ENCODE data around the gene DLGAP1. TPM values are rescaled to one million over a fixed set of nuclear protein-coding genes. Genes with fewer than 3 reads are reported as not detected.

The DLGAP1 gene
- total and polyA plus RNA-seq, 7 donors = 0.13 to 2.6 (median 1.3) TPM; not detected in 1

DNA sequence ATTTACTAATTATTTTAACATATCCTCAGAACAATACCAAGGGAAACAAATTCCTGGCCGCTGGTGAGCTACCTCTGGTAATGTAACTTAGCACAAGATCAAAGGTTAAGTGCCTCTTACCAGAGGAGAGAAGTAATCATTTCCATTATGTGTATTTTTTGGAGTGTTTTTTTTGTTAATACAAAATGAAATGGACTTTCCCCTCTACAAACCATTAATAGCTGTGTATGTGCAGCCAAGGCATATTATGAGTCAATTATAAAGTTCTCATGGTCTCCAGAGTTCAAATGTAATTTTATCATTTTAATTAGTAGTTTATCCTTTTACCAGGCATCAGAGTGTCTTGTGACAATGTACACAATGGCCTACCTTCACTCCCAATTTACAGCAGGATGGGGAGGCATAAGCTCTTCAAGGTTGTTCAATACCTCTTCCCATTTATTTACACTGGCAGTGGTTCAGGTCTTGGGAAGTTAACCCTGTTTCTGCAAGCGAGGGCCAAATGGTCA lies 762.9 kb downstream of the DLGAP1 start:
- Histone ChIP-seq H3K9me3 (no peaks in the 10 kb centered on the region), H3K27ac (no peak overlapping the region), H3K36me3 (no peaks in the 10 kb centered on the region), H3K27me3 (no peaks in the 10 kb centered on the region), H3K4me3 (no peak overlapping the region), H3K4me1 (no peaks in the 10 kb centered on the region)
- DNase-seq = no peak
- TF ChIP-seq, protein P1, sequence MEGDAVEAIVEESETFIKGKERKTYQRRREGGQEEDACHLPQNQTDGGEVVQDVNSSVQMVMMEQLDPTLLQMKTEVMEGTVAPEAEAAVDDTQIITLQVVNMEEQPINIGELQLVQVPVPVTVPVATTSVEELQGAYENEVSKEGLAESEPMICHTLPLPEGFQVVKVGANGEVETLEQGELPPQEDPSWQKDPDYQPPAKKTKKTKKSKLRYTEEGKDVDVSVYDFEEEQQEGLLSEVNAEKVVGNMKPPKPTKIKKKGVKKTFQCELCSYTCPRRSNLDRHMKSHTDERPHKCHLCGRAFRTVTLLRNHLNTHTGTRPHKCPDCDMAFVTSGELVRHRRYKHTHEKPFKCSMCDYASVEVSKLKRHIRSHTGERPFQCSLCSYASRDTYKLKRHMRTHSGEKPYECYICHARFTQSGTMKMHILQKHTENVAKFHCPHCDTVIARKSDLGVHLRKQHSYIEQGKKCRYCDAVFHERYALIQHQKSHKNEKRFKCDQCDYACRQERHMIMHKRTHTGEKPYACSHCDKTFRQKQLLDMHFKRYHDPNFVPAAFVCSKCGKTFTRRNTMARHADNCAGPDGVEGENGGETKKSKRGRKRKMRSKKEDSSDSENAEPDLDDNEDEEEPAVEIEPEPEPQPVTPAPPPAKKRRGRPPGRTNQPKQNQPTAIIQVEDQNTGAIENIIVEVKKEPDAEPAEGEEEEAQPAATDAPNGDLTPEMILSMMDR (IDR thresholded peaks at IDR 0.05) = no peak
- no peak for TF ChIP-seq EP300 (IDR thresholded peaks at IDR 0.05)
- TF ChIP-seq POLR2A (IDR thresholded peaks at IDR 0.05) = no peak
- TF ChIP-seq POLR2AphosphoS5 (IDR thresholded peaks at IDR 0.05) = no peak
- WGBS, 2 donors = 29 to 68% methylated on average over 2 of the region's 2 CpGs
- intact Hi-C loops (cut with DNase I) = no loop called here

DNA sequence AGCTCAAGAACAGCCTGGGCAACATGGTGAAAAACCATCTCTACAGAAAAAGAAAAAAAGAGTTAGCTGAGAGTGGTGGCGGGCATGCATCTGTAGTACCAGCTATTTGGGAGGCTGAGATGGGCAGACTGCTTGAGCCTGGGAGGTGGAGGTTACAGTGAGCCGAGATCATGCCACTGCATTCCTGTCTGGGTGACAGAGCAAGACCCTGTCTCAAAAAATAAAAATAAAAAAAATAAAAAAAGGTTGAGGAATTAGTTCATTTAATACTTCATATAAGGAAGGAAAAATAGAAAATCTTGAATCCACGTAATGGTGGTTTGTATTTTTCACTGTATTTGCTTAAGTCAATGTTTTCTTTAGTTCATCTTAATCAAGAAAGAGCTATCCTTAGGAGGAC lies 763.4 kb downstream of the DLGAP1 start:
- Histone ChIP-seq H3K27ac (no peak overlapping the region), H3K4me1 (no peaks in the 10 kb centered on the region), H3K4me3 (no peak overlapping the region), H3K27me3 (no peaks in the 10 kb centered on the region), H3K36me3 (no peaks in the 10 kb centered on the region), H3K9me3 (no peaks in the 10 kb centered on the region)
- DNase-seq = no peak
- WGBS, 2 donors = 84 to 92% methylated on average over 3 of the region's 3 CpGs
- intact Hi-C loops (cut with DNase I) = no loop called here
- TF ChIP-seq, protein P1 (IDR thresholded peaks at IDR 0.05) = no peak
- TF ChIP-seq POLR2A (IDR thresholded peaks at IDR 0.05) = no peak

DNA sequence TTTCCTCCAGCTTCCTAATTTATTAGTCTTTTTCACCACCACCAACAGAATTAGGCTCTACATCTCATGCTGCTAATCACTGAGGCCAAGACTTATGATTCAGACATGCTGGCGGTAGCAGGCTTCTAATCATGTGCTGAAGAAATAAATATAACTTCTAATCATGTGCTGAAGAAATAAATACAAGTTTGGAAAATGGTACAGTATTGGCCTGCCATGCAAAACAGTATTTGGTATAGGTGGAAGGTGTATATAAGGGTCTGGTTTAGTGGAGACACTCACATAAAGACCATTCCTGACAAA lies 764.4 kb downstream of the DLGAP1 start:
- intact Hi-C loops (cut with DNase I) = no loop called here
- WGBS, 2 donors = 87 to 93% methylated on average over 1 of the region's 1 CpG
- TF ChIP-seq POLR2AphosphoS5 (IDR thresholded peaks at IDR 0.05) = no peak
- no peak for TF ChIP-seq EP300 (IDR thresholded peaks at IDR 0.05)
- TF ChIP-seq, protein P1 (IDR thresholded peaks at IDR 0.05) = no peak
- no peak for TF ChIP-seq POLR2A (IDR thresholded peaks at IDR 0.05)

DNA sequence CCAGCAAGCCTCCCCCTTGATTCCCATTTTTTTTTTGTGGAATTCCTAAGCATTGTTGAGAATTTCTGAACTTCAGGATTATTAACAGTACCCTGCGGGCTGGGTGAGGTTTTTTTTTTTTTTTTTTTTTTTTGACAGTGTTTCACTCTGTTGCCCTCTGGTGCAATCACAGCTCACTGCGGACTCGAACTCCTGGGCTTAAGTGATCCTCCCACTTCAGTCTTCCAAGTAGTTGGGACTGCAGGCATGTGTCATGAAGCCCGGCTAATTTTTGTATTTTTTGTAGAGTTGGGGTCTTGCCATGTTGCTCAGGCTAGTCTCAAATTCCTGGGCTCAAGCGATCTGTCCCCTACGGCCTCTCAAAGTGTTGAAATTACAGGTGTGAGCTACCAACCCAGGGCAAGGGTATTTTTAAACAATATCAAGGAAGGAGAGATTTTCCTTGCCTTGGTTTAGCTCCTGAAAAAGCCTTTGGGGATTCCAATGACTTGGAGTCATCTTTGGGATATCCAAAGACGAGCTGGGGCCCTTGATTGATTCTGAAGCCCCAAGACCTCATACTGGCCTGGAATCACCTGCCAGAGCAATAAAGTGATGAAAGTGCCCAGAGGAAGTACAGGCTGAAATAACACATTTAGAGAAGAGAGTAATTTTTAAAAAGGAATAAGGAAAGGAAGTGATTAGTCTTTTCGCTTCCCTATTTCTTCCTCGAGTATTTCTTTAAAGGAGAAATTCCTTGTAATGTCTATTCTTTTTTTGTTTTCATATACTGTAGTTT lies 764.9 kb downstream of the DLGAP1 start:
- Histone ChIP-seq H3K4me3 (no peak overlapping the region), H3K9me3 (no peaks in the 10 kb centered on the region), H3K4me1 (no peaks in the 10 kb centered on the region), H3K36me3 (no peaks in the 10 kb centered on the region), H3K27me3 (no peaks in the 10 kb centered on the region), H3K27ac (no peak overlapping the region)
- no peak for DNase-seq
- WGBS, 2 donors = 83% methylated on average over 9 of the region's 9 CpGs
- intact Hi-C loops (cut with DNase I) = no loop called here
- TF ChIP-seq POLR2A (IDR thresholded peaks at IDR 0.05) = no peak
- TF ChIP-seq, protein P1 (IDR thresholded peaks at IDR 0.05) = no peak
- no peak for TF ChIP-seq POLR2AphosphoS5 (IDR thresholded peaks at IDR 0.05)
- no peak for TF ChIP-seq EP300 (IDR thresholded peaks at IDR 0.05)

More for the DNA sequence above, 764.4 kb downstream of the DLGAP1 start:
- DNase-seq = no peak
- H3K36me3 ChIP-seq = no peaks in the 10 kb centered on the region
- no peak overlapping the region for H3K4me3 ChIP-seq
- no peaks in the 10 kb centered on the region for H3K27me3 ChIP-seq
- H3K9me3 ChIP-seq = no peaks in the 10 kb centered on the region
- no peak overlapping the region for H3K27ac ChIP-seq
- H3K4me1 ChIP-seq = no peaks in the 10 kb centered on the region

DNA sequence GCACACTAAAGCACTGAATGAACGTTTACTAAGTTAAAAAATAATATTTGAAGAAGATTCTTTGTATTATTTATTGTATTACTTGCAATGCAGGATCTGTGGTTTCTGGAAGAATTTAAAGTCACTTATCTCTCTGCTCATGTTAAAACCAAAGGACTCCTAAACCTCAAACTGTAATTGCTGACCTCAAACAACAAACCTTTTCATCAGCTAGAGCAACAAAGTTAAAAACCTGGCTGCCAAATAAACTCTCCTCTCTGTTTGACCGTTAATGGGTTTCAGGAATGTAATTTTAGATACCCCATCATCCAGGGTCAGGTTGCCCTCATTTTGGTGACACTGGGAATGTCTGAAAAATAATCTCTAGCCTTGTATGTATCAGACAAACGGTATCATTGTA lies 766.0 kb downstream of the DLGAP1 start:
- WGBS, 2 donors = 58 to 62% methylated on average over 3 of the region's 3 CpGs

More for the DNA sequence above, 766.0 kb downstream of the DLGAP1 start:
- no peak overlapping the region for H3K4me3 ChIP-seq
- H3K27me3 ChIP-seq = no peaks in the 10 kb centered on the region
- no peaks in the 10 kb centered on the region for H3K36me3 ChIP-seq
- no peak overlapping the region for H3K27ac ChIP-seq
- H3K4me1 ChIP-seq = no peaks in the 10 kb centered on the region
- intact Hi-C loops (cut with DNase I) = no loop called here
- TF ChIP-seq POLR2AphosphoS5 (IDR thresholded peaks at IDR 0.05) (no peak), POLR2A (IDR thresholded peaks at IDR 0.05) (no peak), EP300 (IDR thresholded peaks at IDR 0.05) (no peak)
- TF ChIP-seq, protein P1 (IDR thresholded peaks at IDR 0.05) = no peak
- H3K9me3 ChIP-seq = no peaks in the 10 kb centered on the region
- no peak for DNase-seq
